SW480 (cell line): ENCODE data around the gene UBXN1.
"Not testable (repeated sequence)": the region's sequence is repeated elsewhere in the genome, so short reads cannot be mapped to it uniquely, and the experiment has no call there.

Experiments used
- DNase-seq: peaks from one replicate; pipeline ENCODE4 v3.0.0-alpha.2; 2016; ENCODE audit warnings: low spot score

Gene UBXN1

GRCh38 chr11:62708392-62708791 lies 29.5 kb upstream of the UBXN1 start:
- DNase-seq, result no peak

GRCh38 chr11:62707277-62707861 lies 28.5 kb upstream of the UBXN1 start, which contains the start of the genes BSCL2 and GNG3:
TSS of gene BSCL2 (minus strand) at chr11:62707424. CDS start at chr11:62707195, 229 bp downstream.
TSS of gene GNG3 (plus strand) at chr11:62707676. CDS start at chr11:62708296, 620 bp downstream.
- no peak for DNase-seq

- DNase-seq, result no peak
These were observed 28.0 kb upstream of the UBXN1 start for GRCh38 chr11:62706850-62707247.

- DNase-seq, result peak; percentile 90
These were observed 27.3 kb upstream of the UBXN1 start for GRCh38 chr11:62705880-62706849.

GRCh38 chr11:62705413-62705812 lies 26.5 kb upstream of the UBXN1 start:
- peak; percentile 44 for DNase-seq

GRCh38 chr11:62703921-62704320 lies 25.0 kb upstream of the UBXN1 start:
- not testable (repeated sequence) for DNase-seq

- DNase-seq, result no peak
These were observed 23.4 kb upstream of the UBXN1 start for GRCh38 chr11:62702246-62702645.

- peak; percentile 66 for DNase-seq
These were observed 15.7 kb upstream of the UBXN1 start for GRCh38 chr11:62694455-62695167.

GRCh38 chr11:62693624-62694023 lies 14.8 kb upstream of the UBXN1 start:
- not testable (repeated sequence) for DNase-seq

GRCh38 chr11:62689421-62690183 lies 10.7 kb upstream of the UBXN1 start, which contains the start of gene LRRN4CL:
TSS of gene LRRN4CL (minus strand) at chr11:62689530. CDS start at chr11:62688508, 1,022 bp downstream.
- no peak for DNase-seq

GRCh38 chr11:62688491-62688890 lies 9.6 kb upstream of the UBXN1 start:
- no peak for DNase-seq

GRCh38 chr11:62687508-62688396 lies 8.9 kb upstream of the UBXN1 start:
- no peak for DNase-seq

GRCh38 chr11:62682518-62682917 lies 3.6 kb upstream of the UBXN1 start:
- no peak for DNase-seq

- DNase-seq, result peak; percentile 75
These were observed 2.0 kb upstream of the UBXN1 start for GRCh38 chr11:62680825-62681240.

GRCh38 chr11:62678433-62678769 lies 472 bp downstream of the UBXN1 start:
- no peak for DNase-seq

- DNase-seq, result no peak
These were observed 1.2 kb downstream of the UBXN1 start for GRCh38 chr11:62677714-62678113.

- no peak for DNase-seq
These were observed 1.7 kb downstream of the UBXN1 start for GRCh38 chr11:62677156-62677555.

- no peak for DNase-seq
These were observed 2.2 kb downstream of the UBXN1 start for GRCh38 chr11:62676698-62677097.

- not testable (repeated sequence) for DNase-seq
These were observed 3.5 kb downstream of the UBXN1 start for GRCh38 chr11:62675415-62675814.

GRCh38 chr11:62673196-62673525 lies 5.7 kb downstream of the UBXN1 start:
- no peak for DNase-seq
